B cell (primary cell): ENCODE measurements around the gene WWC1.

ENCODE experiments used
- CTCF ChIP-seq: fragments of 200-600 bp; IDR thresholded peaks from one replicate; pipeline ENCODE4 v1.8.0; 2022; ENCODE audit warnings: antibody characterized with exemption, mild to moderate bottlenecking
- EZH2 ChIP-seq: IDR thresholded peaks from 2 replicates; pipeline ENCODE4 v1.6.1; 2012; ENCODE audit warnings: borderline replicate concordance, low read depth, mild to moderate bottlenecking, moderate library complexity, low read length; ENCODE audit not compliant: insufficient read depth, poor library complexity, severe bottlenecking

- TF ChIP-seq CTCF (no peak), EZH2 (no peak)
Observed at GRCh38 chr5:168324859-168325630, 33.6 kb downstream of the WWC1 start.
